GM21526 (cell line): ENCODE measurements around the gene OTUB2.

ENCODE experiments used
- ATAC-seq: cut with Tn5 transposase; IDR thresholded peaks from one replicate; pipeline ENCODE4 v1.9.1; 2021; ENCODE audit warnings: moderate library complexity; ENCODE audit not compliant: unreplicated experiment, low FRiP score

Gene OTUB2

DNA sequence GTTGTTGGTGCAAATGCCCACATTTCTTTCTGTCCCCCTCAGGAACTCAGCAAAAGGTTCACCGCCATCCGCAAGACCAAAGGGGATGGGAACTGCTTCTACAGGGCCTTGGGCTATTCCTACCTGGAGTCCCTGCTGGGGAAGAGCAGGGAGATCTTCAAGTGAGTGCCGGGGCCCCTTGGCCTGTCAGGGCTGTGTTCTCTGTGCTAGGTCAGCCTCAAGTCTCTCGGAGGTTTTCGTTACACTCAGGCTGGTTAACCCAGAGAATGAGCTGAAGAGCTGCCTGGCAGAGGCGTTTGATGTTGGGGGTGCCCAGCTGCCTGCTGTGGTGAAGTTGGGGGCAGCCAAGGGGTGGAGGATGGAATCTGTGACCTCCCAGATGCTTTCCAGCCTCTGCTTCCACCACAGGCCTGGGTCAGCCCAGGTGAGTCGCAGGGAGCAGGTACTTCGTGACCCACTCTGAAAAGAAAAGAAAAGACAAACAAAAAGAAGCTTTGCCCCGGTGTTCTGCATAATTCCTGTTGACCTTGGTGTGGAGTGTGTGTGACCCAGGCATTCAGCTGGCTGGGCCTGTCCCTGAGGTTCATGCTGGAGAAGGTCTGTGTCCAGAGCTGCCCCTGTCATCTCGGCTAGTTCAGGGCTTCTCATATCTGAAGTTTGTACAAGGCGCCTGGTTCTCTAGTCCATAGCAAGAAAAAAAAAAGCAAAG lies 12.9 kb downstream of the OTUB2 start:
- ATAC-seq, result no peak

DNA sequence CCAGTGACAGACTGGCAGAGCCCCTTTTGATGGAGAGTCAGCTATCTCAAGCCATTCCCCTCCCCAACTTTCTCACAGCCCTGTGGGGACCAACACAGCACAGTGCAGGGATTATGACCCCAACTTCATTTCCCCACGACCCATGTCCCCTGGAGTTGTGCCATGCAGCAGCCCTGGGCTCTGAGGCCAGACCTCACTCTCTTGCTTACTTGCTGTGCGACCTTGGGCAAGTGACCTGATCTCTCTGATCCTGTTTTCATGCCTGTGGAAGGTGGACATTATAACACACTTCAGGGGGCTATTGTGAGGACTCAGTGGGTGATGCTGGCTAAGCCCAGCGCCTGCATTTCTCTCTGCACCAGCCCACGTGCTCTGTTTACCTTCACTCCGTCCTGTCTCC lies 14.1 kb downstream of the OTUB2 start:
- no peak for ATAC-seq

GRCh38 chr14:94040796-94041195 lies 14.7 kb downstream of the OTUB2 start:
- ATAC-seq, result no peak

DNA sequence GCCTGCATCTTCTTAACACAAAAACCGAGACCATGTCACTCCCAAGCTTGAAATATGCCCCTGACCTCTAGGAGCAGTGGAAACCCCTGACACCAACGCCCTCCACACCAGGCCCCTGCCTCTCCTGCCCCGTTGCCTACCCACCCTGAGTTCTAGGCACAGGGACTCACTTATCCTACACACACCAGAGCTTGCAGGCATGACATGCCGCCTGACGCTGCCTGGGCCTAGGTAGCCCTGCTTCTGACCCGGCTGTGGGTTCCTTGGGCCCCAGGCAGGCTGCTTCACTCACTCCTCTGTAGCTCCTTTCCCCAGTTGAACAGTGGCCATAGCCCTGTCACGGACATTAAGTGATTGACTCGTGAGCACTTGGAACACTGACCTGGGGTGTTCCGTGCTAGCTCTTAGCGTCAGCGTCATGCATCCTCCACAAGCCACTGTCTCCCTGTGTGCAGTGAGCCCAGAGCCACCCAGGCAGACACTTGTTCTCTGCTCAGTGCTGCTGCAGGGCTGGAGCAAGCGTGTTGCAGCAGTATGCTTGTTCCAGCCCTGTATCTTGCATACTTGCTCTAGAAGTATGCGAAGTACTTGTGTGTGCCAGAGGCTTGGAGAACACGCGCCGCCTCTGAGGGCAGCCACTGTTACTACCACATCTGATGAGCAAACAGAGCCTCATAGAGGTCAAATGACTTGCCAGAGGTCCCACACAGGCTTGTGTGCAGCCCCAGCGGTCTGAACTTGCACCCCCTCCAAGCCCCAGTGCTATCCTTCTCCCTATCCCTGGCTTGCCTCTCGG lies 15.6 kb downstream of the OTUB2 start:
- no peak for ATAC-seq

DNA sequence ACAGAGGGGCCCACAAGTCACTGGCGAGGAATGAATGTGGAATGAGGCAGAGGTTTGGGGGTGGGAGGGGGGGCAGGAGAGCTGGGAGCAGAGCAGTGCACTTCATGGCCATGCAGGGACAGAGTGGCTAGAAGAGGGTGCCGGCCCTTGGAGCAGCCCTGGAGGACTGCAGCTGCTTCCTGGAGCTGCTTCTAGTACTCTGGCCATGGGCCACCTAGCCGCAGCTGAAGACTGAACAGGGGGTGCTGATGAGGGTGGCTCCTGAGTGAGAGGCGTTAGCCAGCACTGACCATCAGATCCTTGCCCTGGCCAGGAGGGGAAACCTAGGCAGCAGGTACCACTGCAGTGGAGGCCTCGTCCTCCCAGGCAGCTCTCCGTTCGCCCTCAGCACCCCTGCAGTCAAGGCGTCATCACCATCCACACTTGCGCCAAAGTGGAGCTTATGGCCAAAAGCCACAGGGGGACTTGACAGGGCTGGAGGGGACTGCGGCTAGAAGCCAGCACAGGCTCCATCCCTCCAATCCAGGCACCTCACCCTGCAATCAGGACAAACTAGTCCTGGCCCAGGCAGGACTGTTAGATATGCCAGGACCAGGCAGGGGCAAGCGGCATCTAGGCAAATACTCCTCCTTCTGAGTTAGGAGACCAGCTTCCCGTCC lies 16.4 kb downstream of the OTUB2 start:
- ATAC-seq, result no peak

- no peak for ATAC-seq
These were observed 17.1 kb downstream of the OTUB2 start for GRCh38 chr14:94043111-94043755.

DNA sequence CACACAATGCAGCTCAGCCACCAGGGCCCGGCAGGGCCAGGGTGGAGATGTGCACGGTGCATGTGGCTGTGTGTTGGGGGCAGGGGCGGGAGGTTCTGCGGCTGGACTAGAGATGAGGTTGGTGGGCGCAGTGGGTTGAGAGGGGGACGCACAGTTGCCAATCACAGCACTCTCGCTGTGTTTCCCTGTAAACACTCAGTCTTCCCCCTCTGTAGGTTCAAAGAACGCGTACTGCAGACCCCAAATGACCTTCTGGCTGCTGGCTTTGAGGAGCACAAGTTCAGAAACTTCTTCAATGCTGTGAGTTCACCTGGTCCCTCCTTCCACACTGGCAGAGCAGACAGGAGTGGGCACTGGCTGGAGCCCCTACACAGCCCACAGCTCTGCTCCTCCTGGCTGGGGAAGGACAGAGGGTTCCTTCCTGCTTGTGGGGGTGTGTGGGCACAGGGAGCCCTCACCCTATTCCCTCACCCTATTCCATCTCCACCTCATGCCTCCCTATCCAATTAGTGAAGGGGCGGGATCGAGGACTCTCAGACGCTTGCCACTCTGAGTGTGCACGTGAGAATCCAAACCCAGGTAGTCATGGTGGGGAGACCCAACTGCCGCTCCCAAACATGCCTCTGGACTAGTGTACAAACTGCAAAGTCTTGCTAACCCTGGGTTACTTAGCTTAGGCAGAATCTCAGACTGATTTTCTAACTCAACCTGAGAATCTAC lies 17.8 kb downstream of the OTUB2 start:
- no peak for ATAC-seq

DNA sequence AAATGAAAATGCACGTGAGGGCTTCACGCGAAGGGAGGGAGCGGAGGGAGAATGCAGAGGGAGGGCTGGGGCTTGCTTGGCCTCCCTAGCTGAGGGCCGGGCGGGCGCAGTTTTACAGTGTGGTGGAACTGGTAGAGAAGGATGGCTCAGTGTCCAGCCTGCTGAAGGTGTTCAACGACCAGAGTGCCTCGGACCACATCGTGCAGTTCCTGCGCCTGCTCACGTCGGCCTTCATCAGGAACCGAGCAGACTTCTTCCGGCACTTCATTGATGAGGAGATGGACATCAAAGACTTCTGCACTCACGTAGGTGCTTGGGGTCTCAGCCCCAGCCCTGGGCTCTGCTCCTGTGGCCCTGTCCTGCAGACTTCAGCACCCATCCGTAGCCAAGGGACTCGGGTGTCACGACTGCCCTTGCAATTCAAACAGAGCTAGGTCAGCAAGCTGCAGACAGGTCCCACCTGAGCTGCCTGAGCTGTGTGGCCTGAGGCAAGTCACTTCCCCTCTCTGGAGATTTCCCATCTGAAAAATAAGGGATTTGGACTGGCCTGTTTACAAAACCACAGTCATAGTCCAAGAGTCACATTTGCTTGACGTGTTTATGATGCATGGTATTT lies 18.4 kb downstream of the OTUB2 start:
- ATAC-seq, result no peak

DNA sequence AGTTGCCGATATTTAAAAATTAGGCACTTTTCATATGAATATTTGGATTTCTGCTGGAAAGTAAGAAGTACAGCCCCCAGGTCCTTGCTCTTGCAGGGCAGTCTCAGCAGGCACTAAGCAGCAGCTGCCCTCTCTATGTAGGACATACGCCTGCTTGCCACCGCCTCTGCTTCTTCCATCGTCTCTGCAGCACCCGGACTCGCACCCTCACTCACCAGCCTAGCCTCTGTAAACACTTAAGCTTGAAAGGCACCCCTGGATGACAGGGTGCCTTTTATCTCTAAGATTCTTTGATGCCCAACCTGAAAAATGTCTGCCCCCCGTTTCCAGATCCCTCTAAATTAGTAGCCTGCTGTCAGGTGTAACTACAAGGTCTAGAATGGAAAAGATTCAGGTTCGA lies 19.0 kb downstream of the OTUB2 start:
- no peak for ATAC-seq

- ATAC-seq, result no peak
These were observed 19.6 kb downstream of the OTUB2 start for GRCh38 chr14:94045563-94046345.

DNA sequence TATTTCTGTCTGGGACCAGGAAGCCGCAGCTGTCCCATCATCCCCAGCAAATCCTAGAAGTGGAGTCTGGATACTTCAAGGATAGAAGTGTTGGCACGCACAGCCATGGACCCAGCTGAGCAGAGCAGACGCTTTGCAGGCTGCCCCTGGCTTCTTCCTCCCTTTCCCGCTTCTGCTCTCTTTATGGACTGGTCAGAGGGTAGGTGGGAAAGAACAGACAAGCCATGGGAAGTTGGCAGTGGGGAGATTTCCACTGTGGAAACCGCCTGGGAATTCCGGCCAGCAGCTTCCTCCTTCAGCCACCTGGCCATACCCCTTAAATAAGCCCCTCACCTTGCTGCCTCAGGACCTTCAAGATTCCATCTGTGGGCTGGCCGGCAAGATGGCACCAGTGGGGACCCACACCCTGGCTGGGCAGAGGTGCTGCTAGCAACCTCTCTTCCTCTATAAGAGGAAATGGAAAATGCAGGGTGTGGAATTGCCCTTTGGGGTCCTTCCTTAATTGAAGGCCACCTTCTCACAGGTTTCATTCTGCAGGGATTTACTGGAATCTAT lies 20.6 kb downstream of the OTUB2 start:
- ATAC-seq, result no peak

GRCh38 chr14:94047581-94047980 lies 21.4 kb downstream of the OTUB2 start:
- ATAC-seq, result no peak

- no peak for ATAC-seq
These were observed 22.8 kb downstream of the OTUB2 start for GRCh38 chr14:94048691-94049624.

DNA sequence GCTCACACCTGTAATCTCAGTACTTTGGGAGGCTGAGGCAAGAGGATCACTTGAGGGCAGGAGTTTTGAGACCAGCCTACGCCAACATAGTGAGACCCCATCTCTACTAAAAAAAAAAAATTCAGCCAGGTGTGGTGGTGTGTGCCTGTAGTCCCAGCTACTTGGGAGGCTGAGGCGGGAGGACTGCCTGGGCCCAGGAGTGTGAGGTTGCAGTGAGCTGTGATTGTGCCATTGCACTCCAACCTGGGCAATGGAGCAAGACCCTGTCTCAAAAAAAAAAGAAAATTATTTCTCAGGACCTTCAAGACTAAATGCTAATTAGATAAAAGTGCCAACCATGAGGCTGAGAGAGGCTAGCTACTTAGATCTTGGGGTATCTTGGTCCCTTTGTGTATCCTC lies 23.5 kb downstream of the OTUB2 start:
- no peak for ATAC-seq

GRCh38 chr14:94050231-94050880 lies 24.2 kb downstream of the OTUB2 start:
- ATAC-seq, result no peak

DNA sequence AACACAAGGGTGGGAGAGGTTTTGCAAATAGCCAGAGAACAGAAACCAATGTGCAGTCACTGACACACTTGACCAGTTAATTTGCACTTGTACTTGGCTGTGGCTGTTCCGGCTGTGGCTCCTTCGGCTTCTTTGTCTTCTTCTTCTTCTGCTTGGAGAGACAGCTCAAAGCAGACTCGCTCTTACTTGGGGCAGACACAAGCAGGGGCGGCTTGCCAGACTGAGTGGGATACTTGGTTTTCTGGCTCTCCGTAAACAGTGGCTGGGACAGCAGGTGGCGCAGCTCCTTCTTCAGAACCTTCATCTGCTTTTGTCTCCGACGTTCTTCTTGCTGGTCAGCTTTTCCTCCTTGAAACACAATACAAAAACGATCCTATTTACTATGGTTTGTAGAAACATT lies 25.0 kb downstream of the OTUB2 start:
- no peak for ATAC-seq

DNA sequence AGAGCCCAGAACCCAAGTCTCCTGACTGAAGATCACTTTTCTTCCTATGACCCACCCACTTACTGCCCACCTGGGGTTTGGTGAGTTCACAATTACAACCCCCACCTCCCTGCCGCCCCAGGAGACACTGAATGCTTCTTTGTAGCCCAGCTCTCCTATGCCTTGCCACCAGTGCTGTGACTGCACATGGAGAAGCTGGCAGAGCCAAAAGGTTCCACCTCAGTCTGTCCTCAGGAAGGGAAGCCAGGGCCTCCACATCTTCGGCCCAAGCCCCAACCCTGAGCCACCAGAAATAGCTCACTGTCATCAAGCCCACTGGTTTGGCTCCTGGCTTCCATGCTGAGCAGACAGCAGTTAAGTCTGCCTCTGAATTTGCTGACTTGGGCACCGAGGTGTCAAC lies 25.6 kb downstream of the OTUB2 start:
- ATAC-seq, result no peak
